Activated naive CD8-positive, alpha-beta T cell treated with anti-CD3 and anti-CD28 coated beads for 36 hours (primary cell): ENCODE measurements around the gene PRL. TPM values are rescaled to one million over a fixed set of nuclear protein-coding genes. Genes with fewer than 3 reads are reported as not detected.

ENCODE experiments used
- DNase-seq: peaks from one replicate; pipeline ENCODE4 v3.0.0; 2021
- H3K27ac Mint-ChIP-seq: one replicate; pipeline ENCODE4 v1.8.0; 2022; ENCODE audit warnings: mild to moderate bottlenecking, moderate library complexity, mixed read lengths
- H3K27me3 Mint-ChIP-seq: one replicate; pipeline ENCODE4 v1.8.0; 2022; ENCODE audit warnings: mild to moderate bottlenecking, mixed read lengths
- H3K36me3 Mint-ChIP-seq: one replicate; pipeline ENCODE4 v1.8.0; 2021; ENCODE audit warnings: mild to moderate bottlenecking, mixed read lengths
- H3K4me1 Mint-ChIP-seq: one replicate; pipeline ENCODE4 v1.8.0; 2021; ENCODE audit warnings: mixed read lengths
- H3K4me3 Mint-ChIP-seq: one replicate; pipeline ENCODE4 v1.8.0; 2022; ENCODE audit warnings: mild to moderate bottlenecking, moderate library complexity, mixed read lengths
- H3K9me3 Mint-ChIP-seq: one replicate; pipeline ENCODE4 v1.8.0; 2022; ENCODE audit warnings: mixed read lengths
- total RNA-seq, 2 experiments: library from RNA; stranded (reverse); gene quantifications; one replicate each; pipeline ENCODE4 v1.2.3, GENCODE V29; 2021

The PRL gene
- total RNA-seq, 2 experiments from 2014 or later: not detected

GRCh38 chr6:22308939-22309338 lies 12.1 kb upstream of the PRL start:
- H3K27me3 Mint-ChIP-seq: no peaks in the 10 kb centered on the region
- no peaks in the 10 kb centered on the region for H3K4me1 Mint-ChIP-seq
- peaks cover 5% of the 10 kb centered on the region for H3K36me3 Mint-ChIP-seq
- no peak overlapping the region for H3K27ac Mint-ChIP-seq
- DNase-seq: no peak
- H3K4me3 Mint-ChIP-seq: no peak overlapping the region
- peaks cover 10% of the 10 kb centered on the region for H3K9me3 Mint-ChIP-seq

- peaks cover 5% of the 10 kb centered on the region for H3K36me3 Mint-ChIP-seq
- no peak for DNase-seq
- no peaks in the 10 kb centered on the region for H3K27me3 Mint-ChIP-seq
- H3K9me3 Mint-ChIP-seq: peaks cover 8% of the 10 kb centered on the region
- H3K4me3 Mint-ChIP-seq: no peak overlapping the region
- H3K27ac Mint-ChIP-seq: no peak overlapping the region
- H3K4me1 Mint-ChIP-seq: no peaks in the 10 kb centered on the region
Measured at GRCh38 chr6:22306741-22307466, 10.1 kb upstream of the PRL start.

GRCh38 chr6:22302838-22303237 lies 6.0 kb upstream of the PRL start:
- Mint-ChIP-seq H3K27ac (no peak overlapping the region), H3K4me3 (no peak overlapping the region), H3K4me1 (no peaks in the 10 kb centered on the region), H3K27me3 (no peaks in the 10 kb centered on the region), H3K36me3 (no peaks in the 10 kb centered on the region), H3K9me3 (no peaks in the 10 kb centered on the region)
- DNase-seq: no peak

- no peak for DNase-seq
- H3K4me1 Mint-ChIP-seq: no peaks in the 10 kb centered on the region
- H3K4me3 Mint-ChIP-seq: no peak overlapping the region
- no peaks in the 10 kb centered on the region for H3K27me3 Mint-ChIP-seq
- no peak overlapping the region for H3K27ac Mint-ChIP-seq
- no peaks in the 10 kb centered on the region for H3K9me3 Mint-ChIP-seq
- no peaks in the 10 kb centered on the region for H3K36me3 Mint-ChIP-seq
Measured at GRCh38 chr6:22300273-22300998, 3.6 kb upstream of the PRL start.

- Mint-ChIP-seq H3K27me3 (no peaks in the 10 kb centered on the region), H3K4me3 (no peak overlapping the region)
Measured at GRCh38 chr6:22298475-22298890, 1.6 kb upstream of the PRL start.

GRCh38 chr6:22296067-22296466 lies 769 bp downstream of the PRL start:
- H3K9me3 Mint-ChIP-seq: no peaks in the 10 kb centered on the region
- H3K36me3 Mint-ChIP-seq: no peaks in the 10 kb centered on the region
- no peak overlapping the region for H3K27ac Mint-ChIP-seq
- H3K4me3 Mint-ChIP-seq: no peak overlapping the region
- H3K4me1 Mint-ChIP-seq: no peaks in the 10 kb centered on the region
- no peaks in the 10 kb centered on the region for H3K27me3 Mint-ChIP-seq
- no peak for DNase-seq

More at GRCh38 chr6:22298475-22298890, 1.6 kb upstream of the PRL start:
- Mint-ChIP-seq H3K9me3 (no peaks in the 10 kb centered on the region), H3K27ac (no peak overlapping the region), H3K36me3 (no peaks in the 10 kb centered on the region), H3K4me1 (no peaks in the 10 kb centered on the region)
- DNase-seq: no peak

- H3K4me3 Mint-ChIP-seq: no peak overlapping the region
- no peaks in the 10 kb centered on the region for H3K9me3 Mint-ChIP-seq
- H3K4me1 Mint-ChIP-seq: no peaks in the 10 kb centered on the region
- H3K27ac Mint-ChIP-seq: no peak overlapping the region
- no peak for DNase-seq
- no peaks in the 10 kb centered on the region for H3K36me3 Mint-ChIP-seq
- H3K27me3 Mint-ChIP-seq: no peaks in the 10 kb centered on the region
Measured at GRCh38 chr6:22295145-22295544, 1.7 kb downstream of the PRL start.

GRCh38 chr6:22294301-22294700 lies 2.5 kb downstream of the PRL start:
- Mint-ChIP-seq H3K36me3 (no peaks in the 10 kb centered on the region), H3K4me1 (no peaks in the 10 kb centered on the region), H3K9me3 (no peaks in the 10 kb centered on the region), H3K27ac (no peak overlapping the region), H3K27me3 (no peaks in the 10 kb centered on the region), H3K4me3 (no peak overlapping the region)
- DNase-seq: no peak

- no peaks in the 10 kb centered on the region for H3K4me1 Mint-ChIP-seq
- no peak overlapping the region for H3K4me3 Mint-ChIP-seq
- no peaks in the 10 kb centered on the region for H3K27me3 Mint-ChIP-seq
- H3K36me3 Mint-ChIP-seq: no peaks in the 10 kb centered on the region
- DNase-seq: no peak
- H3K9me3 Mint-ChIP-seq: no peaks in the 10 kb centered on the region
- H3K27ac Mint-ChIP-seq: no peak overlapping the region
Measured at GRCh38 chr6:22290045-22290444, 6.8 kb downstream of the PRL start.

GRCh38 chr6:22288721-22289120 lies 8.1 kb downstream of the PRL start:
- no peaks in the 10 kb centered on the region for H3K36me3 Mint-ChIP-seq

GRCh38 chr6:22284666-22285065 lies 12.2 kb downstream of the PRL start:
- no peaks in the 10 kb centered on the region for H3K4me1 Mint-ChIP-seq
- H3K36me3 Mint-ChIP-seq: no peaks in the 10 kb centered on the region
- no peak overlapping the region for H3K4me3 Mint-ChIP-seq
- DNase-seq: no peak
- peaks cover 8% of the 10 kb centered on the region for H3K27me3 Mint-ChIP-seq
- no peaks in the 10 kb centered on the region for H3K9me3 Mint-ChIP-seq
- H3K27ac Mint-ChIP-seq: no peak overlapping the region

More at GRCh38 chr6:22288721-22289120, 8.1 kb downstream of the PRL start:
- H3K4me3 Mint-ChIP-seq: no peak overlapping the region
- DNase-seq: no peak
- H3K9me3 Mint-ChIP-seq: no peaks in the 10 kb centered on the region
- H3K4me1 Mint-ChIP-seq: no peaks in the 10 kb centered on the region
- H3K27ac Mint-ChIP-seq: no peak overlapping the region
- H3K27me3 Mint-ChIP-seq: no peaks in the 10 kb centered on the region

- DNase-seq: no peak
- peaks cover 8% of the 10 kb centered on the region for H3K27me3 Mint-ChIP-seq
- H3K4me1 Mint-ChIP-seq: no peaks in the 10 kb centered on the region
- no peaks in the 10 kb centered on the region for H3K36me3 Mint-ChIP-seq
- no peak overlapping the region for H3K4me3 Mint-ChIP-seq
- H3K27ac Mint-ChIP-seq: no peak overlapping the region
- H3K9me3 Mint-ChIP-seq: peaks cover under 1% of the 10 kb centered on the region
Measured at GRCh38 chr6:22281341-22282085, 15.3 kb downstream of the PRL start.

- no peak for DNase-seq
- no peaks in the 10 kb centered on the region for H3K4me1 Mint-ChIP-seq
- peaks cover 4% of the 10 kb centered on the region for H3K9me3 Mint-ChIP-seq
- no peak overlapping the region for H3K4me3 Mint-ChIP-seq
- H3K27ac Mint-ChIP-seq: no peak overlapping the region
- peaks cover 8% of the 10 kb centered on the region for H3K27me3 Mint-ChIP-seq
- H3K36me3 Mint-ChIP-seq: no peaks in the 10 kb centered on the region
Measured at GRCh38 chr6:22279427-22279826, 17.4 kb downstream of the PRL start.

GRCh38 chr6:22271081-22271480 lies 25.8 kb downstream of the PRL start:
- Mint-ChIP-seq H3K4me1 (no peaks in the 10 kb centered on the region), H3K27ac (no peak overlapping the region), H3K4me3 (no peak overlapping the region), H3K36me3 (no peaks in the 10 kb centered on the region), H3K27me3 (peaks cover 4% of the 10 kb centered on the region), H3K9me3 (peaks cover 1% of the 10 kb centered on the region)
- DNase-seq: no peak

GRCh38 chr6:22263748-22264147 lies 33.1 kb downstream of the PRL start:
- no peak for DNase-seq
- no peak overlapping the region for H3K4me3 Mint-ChIP-seq
- no peaks in the 10 kb centered on the region for H3K4me1 Mint-ChIP-seq

More at GRCh38 chr6:22263748-22264147, 33.1 kb downstream of the PRL start:
- peaks cover 4% of the 10 kb centered on the region for H3K27me3 Mint-ChIP-seq
- no peak overlapping the region for H3K27ac Mint-ChIP-seq
- no peaks in the 10 kb centered on the region for H3K36me3 Mint-ChIP-seq
- no peaks in the 10 kb centered on the region for H3K9me3 Mint-ChIP-seq
